Activated T-helper 1 cell treated with anti-CD3 and anti-CD28 coated beads, Interleukin-12 subunit alpha, Interleukin-12 subunit beta, Interleukin-2, Interleukin-4 antibody, amounts not matched to agents 30 ng/mL and 10 ng/mL and 1 ng/mL, durations not matched to agents 14 hours and 24 hours and 36 hours (primary cell): ENCODE data around the gene AIF1L. TPM values are rescaled to one million over a fixed set of nuclear protein-coding genes. Genes with fewer than 3 reads are reported as not detected.
"Not testable (repeated sequence)": the region's sequence is repeated elsewhere in the genome, so short reads cannot be mapped to it uniquely, and the experiment has no call there.

Experiments
- DNase-seq: peaks from one replicate; pipeline ENCODE4 v3.0.0; 2021; ENCODE audit warnings: low spot score
- H3K27ac Mint-ChIP-seq: one replicate; pipeline ENCODE4 v1.8.0; 2021; ENCODE audit warnings: mild to moderate bottlenecking, mixed read lengths
- H3K27me3 Mint-ChIP-seq: one replicate; pipeline ENCODE4 v1.8.0; 2022; ENCODE audit warnings: mild to moderate bottlenecking, moderate library complexity, mixed read lengths; ENCODE audit not compliant: insufficient read depth
- H3K36me3 Mint-ChIP-seq: one replicate; pipeline ENCODE4 v1.8.0; 2021; ENCODE audit warnings: low read depth, mixed read lengths
- H3K4me1 Mint-ChIP-seq: one replicate; pipeline ENCODE4 v1.8.0; 2021; ENCODE audit warnings: low read depth, mixed read lengths
- H3K4me3 Mint-ChIP-seq: one replicate; pipeline ENCODE4 v1.8.0; 2021; ENCODE audit warnings: mild to moderate bottlenecking, moderate library complexity, mixed read lengths
- H3K9me3 Mint-ChIP-seq: one replicate; pipeline ENCODE4 v1.8.0; 2021; ENCODE audit warnings: mixed read lengths
- intact Hi-C: fragments of 100-400 bp; cut with micrococcal nuclease; formaldehyde crosslinking; loops from one replicate; pipeline ENCODE4 v1.15.1; 2024
- total RNA-seq: library from RNA; stranded (reverse); gene quantifications from 2 replicates; pipeline ENCODE4 v1.2.3, GENCODE V29; 2022

Gene AIF1L
- total RNA-seq, 1 donor from 2014 or later: 0.34 TPM

DNA sequence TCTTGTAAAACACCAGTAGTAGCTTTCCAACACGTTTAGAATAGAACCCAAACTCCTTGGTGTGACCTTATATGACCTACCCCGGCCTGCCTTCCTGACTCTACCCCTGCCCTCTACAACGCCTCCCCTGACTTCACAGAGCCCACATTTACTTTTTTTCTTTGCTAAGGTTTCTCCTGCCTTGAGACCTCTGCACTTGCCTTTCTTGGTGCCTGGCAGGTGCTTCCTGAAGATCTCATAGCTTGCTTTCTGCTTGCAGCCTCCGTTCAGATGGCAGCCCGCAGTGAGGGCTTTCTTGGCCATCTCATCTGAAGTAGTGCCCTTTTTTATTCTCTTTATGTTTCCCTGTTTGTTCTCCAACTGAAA lies 53.3 kb downstream of the AIF1L start:
- Mint-ChIP-seq H3K4me1 (peaks cover 5% of the 10 kb centered on the region), H3K36me3 (peaks cover 50% of the 10 kb centered on the region), H3K27ac (peak overlapping the region; percentile 1), H3K9me3 (no peaks in the 10 kb centered on the region), H3K4me3 (no peak overlapping the region), H3K27me3 (no peaks in the 10 kb centered on the region)
- no peak for DNase-seq
- intact Hi-C loops: no loop called here

DNA sequence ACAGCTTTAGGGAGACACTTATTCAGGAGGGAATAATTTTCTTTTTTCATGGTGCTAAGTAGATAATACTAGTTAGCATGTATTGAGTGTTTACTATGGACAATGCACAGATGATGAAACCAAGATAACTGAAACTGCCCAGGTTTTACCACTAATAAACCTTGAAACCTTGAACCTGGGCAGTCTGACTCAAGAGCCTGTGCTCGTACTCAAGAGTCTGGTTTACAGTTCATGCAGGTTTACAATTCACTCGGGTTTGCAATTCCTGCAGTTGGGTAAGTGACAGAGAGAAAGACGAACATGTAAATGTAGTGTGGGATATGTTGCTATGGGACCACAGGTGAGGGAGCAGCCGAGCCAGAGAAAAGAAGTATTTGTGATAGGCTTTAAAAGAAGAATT lies 57.3 kb downstream of the AIF1L start:
- Mint-ChIP-seq H3K9me3 (no peaks in the 10 kb centered on the region), H3K27me3 (no peaks in the 10 kb centered on the region), H3K36me3 (peaks cover 46% of the 10 kb centered on the region), H3K27ac (no peak overlapping the region), H3K4me1 (peaks cover 8% of the 10 kb centered on the region), H3K4me3 (no peak overlapping the region)
- intact Hi-C loops: no loop called here
- DNase-seq: no peak

DNA sequence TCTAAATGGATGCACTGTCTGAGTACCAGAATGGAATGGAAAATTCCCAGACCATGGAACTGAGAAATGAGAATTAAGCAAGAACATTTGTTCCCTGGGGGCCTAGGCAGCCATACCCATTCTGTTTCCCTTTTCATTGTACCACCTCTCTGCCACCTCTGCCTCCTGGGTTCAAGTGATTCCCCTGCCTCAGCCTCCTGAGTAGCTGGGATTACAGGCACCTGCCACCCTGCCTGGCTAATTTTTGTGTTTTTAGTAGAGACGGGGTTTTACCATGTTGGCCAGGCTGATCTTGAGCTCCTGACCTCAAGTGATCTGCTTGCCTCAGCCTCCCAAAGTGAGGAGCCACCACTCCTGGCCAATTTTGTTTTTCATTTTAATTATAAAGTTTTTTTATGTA lies 62.3 kb downstream of the AIF1L start:
- H3K4me3 Mint-ChIP-seq, H3K27me3 Mint-ChIP-seq, DNase-seq, H3K4me1 Mint-ChIP-seq, intact Hi-C loops, H3K9me3 Mint-ChIP-seq, H3K27ac Mint-ChIP-seq: not testable (repeated sequence)
- peaks cover 37% of the 10 kb centered on the region for H3K36me3 Mint-ChIP-seq

DNA sequence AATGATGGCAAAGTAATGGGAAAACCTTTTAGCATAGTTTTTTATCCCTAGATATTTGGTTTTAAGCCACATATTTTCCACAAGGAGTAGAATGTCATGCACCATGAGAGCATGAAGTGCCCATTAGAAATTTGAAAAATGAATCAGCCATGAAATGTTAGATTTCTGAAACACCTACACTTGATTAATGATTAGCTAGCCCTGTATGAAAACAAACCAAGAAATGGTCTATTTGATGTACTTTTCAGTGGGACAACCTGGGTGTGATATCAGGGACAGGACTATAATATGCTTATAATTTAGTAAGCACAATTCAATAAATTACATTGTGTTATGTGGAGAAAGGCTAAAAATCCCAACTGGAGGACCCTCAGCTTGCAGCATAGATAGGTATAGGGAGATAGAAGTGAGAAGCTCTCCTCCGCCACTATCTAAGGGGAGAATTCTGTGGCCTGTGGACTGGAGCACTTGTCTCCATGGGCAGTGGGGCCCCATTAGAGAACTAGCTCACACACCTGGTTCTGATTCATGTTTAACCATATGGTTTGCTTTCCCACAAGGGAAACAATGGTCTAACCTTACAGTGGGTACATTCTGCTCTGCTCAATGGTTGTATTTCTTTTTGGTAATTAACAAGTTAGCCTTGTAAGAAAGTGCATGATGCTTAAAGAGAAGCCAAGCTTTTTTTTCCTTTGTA lies 64.2 kb downstream of the AIF1L start:
- peaks cover 32% of the 10 kb centered on the region for H3K36me3 Mint-ChIP-seq
- intact Hi-C loops: no loop called here
- no peak for DNase-seq
- H3K9me3 Mint-ChIP-seq: no peaks in the 10 kb centered on the region
- no peak overlapping the region for H3K27ac Mint-ChIP-seq
- H3K27me3 Mint-ChIP-seq: no peaks in the 10 kb centered on the region
- no peak overlapping the region for H3K4me3 Mint-ChIP-seq
- no peaks in the 10 kb centered on the region for H3K4me1 Mint-ChIP-seq

DNA sequence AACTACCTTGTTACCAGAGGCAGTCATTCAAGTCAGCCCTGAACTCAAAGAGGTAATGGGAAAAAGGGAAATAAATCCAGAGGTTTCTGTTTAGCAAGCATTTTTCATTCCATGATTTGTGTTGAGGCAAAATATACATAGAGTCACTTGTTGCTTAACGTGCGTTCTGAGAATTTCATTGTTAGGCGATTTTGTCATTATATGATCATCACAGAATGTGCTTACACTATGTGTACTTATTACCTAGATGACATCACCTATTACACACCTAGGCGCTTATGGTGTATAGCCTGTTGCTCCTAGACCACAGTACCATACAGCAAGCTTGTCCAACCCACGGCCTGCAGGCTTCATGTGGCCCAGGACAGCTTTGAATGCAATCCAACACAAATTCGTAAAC lies 65.3 kb downstream of the AIF1L start:
- H3K4me3 Mint-ChIP-seq: no peak overlapping the region
- no peak overlapping the region for H3K27ac Mint-ChIP-seq
- DNase-seq: no peak
- H3K4me1 Mint-ChIP-seq: no peaks in the 10 kb centered on the region
- H3K36me3 Mint-ChIP-seq: peaks cover 33% of the 10 kb centered on the region
- intact Hi-C loops: no loop called here
- H3K9me3 Mint-ChIP-seq: no peaks in the 10 kb centered on the region
- no peaks in the 10 kb centered on the region for H3K27me3 Mint-ChIP-seq

DNA sequence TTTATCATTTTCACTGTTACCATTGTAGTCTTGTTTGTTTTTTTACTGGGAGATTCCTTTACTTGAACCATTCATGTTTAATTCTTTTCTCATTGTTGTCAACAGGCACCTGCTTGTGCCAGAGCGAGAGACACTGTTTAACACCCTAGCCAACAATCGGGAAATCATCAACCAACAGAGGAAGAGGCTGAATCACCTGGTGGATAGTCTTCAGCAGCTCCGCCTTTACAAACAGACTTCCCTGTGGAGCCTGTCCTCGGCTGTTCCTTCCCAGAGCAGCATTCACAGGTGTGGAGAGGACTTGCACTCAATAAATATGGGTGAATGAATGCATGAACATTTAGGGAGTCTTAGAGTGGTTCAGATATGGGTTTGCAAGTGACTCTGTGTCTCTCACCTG lies 66.6 kb downstream of the AIF1L start:
- no peak overlapping the region for H3K4me3 Mint-ChIP-seq
- DNase-seq: no peak
- H3K27ac Mint-ChIP-seq: peak overlapping the region; percentile 61
- peaks cover 36% of the 10 kb centered on the region for H3K36me3 Mint-ChIP-seq
- H3K27me3 Mint-ChIP-seq: no peaks in the 10 kb centered on the region
- no peaks in the 10 kb centered on the region for H3K4me1 Mint-ChIP-seq
- H3K9me3 Mint-ChIP-seq: no peaks in the 10 kb centered on the region
- intact Hi-C loops: no loop called here

DNA sequence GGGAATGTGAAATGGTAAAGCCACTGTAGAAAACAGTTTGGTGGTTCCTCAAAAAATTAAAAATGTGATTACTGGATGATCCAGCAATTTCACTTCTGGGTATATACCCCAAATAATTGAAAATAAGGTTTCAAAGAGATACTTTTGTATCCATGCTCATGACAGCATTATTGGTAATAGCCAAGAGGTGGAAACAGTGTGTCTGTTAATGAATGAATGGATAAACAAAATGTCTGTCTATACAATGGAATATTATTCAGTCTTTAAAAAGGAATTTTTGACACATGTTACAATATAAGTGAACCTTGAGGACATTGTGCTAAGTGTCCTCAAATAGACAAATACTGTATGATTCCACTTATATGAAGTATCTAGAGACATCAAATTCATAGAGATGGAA lies 69.2 kb downstream of the AIF1L start:
- Mint-ChIP-seq H3K27me3 (no peaks in the 10 kb centered on the region), H3K4me1 (peaks cover 5% of the 10 kb centered on the region), H3K36me3 (peaks cover 34% of the 10 kb centered on the region), H3K9me3 (no peaks in the 10 kb centered on the region), H3K4me3 (no peak overlapping the region), H3K27ac (no peak overlapping the region)
- no peak for DNase-seq
- intact Hi-C loops: no loop called here

DNA sequence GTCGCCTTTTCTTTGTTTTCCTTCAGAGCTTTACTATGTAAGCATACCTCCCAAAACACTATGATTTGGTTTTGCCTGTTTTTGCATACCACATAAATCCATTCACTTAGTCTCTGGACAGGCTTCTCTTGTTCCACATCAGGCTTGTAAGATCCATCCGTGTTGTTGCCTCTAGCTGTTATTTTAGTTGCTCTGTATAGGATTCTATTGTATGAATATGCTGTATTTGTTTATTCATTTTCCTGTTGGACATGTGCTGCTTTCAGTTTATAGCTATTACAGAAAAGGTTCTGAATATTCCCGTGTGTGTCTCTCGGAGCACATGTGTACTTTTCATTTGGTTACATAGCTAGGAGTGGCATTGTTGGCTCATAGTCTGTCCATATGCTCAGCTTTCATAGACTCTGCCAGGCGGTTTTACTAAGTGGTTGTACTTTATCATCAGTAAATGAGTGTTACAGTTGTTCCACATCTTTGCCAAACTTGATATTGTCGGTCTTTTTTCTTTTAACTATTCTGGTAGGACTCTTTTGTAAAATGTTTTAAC lies 70.9 kb downstream of the AIF1L start:
- no peak for DNase-seq
- no peaks in the 10 kb centered on the region for H3K27me3 Mint-ChIP-seq
- H3K4me1 Mint-ChIP-seq: peaks cover 5% of the 10 kb centered on the region
- no peaks in the 10 kb centered on the region for H3K9me3 Mint-ChIP-seq
- H3K27ac Mint-ChIP-seq: no peak overlapping the region
- H3K4me3 Mint-ChIP-seq: no peak overlapping the region
- H3K36me3 Mint-ChIP-seq: peaks cover 45% of the 10 kb centered on the region
- intact Hi-C loops: no loop called here

DNA sequence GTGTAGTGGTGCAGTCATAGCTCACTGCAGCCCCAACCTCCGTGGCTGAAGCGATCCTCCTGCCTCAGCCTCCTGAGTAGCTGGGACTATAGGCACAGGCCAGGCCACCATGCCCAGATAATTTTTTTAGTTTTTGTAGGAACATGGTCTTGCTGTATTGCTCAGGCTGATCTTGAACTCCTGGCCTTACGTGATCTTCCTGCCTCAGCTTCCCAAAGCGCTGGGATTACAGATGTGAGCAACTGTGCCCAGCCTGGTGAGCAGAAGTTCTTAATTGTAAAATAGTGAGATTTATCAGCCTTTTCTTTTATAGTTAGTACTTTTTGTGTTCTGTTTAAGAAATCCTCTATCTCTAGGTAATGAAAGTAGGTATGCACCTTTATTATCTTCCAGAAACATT lies 71.6 kb downstream of the AIF1L start:
- DNase-seq: no peak
- intact Hi-C loops: no loop called here
- no peaks in the 10 kb centered on the region for H3K27me3 Mint-ChIP-seq
- peaks cover 47% of the 10 kb centered on the region for H3K36me3 Mint-ChIP-seq
- H3K4me3 Mint-ChIP-seq: no peak overlapping the region
- peaks cover 5% of the 10 kb centered on the region for H3K4me1 Mint-ChIP-seq
- no peak overlapping the region for H3K27ac Mint-ChIP-seq
- H3K9me3 Mint-ChIP-seq: no peaks in the 10 kb centered on the region

DNA sequence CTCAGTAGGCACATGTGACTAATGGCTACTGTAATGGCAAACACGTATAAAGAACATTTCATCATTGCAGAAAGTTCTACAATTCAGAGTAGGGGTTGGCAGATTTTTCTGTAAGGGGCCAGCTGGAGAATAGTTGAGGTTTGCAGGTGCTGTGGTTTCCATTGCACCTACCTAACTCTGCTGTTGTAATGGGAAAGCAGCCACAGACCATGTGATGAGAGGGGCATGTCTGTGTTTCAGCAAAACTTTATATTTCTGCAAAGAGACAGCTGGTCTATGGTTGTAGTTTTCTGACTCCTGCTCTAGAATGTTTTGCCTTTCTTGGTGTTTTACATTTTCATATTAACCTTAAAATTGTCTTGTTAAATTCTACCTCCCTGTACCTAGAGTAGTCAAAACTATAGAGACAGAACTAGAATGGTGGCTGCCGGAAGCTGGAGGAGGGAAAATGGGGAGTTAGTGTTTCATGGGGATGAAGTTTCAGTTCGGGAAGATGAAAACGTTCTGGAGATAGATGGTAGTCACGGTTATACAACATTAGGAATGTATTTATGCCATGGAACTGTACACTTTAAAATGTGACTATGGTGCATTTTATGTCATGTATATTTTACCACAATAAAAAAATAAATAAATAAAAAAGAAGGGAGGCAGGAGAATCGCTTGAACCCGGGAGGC lies 73.4 kb downstream of the AIF1L start:
- peaks cover 38% of the 10 kb centered on the region for H3K36me3 Mint-ChIP-seq
- no peak for DNase-seq
- H3K4me1 Mint-ChIP-seq: peaks cover 5% of the 10 kb centered on the region
- no peaks in the 10 kb centered on the region for H3K27me3 Mint-ChIP-seq
- intact Hi-C loops: no loop called here
- no peaks in the 10 kb centered on the region for H3K9me3 Mint-ChIP-seq
- H3K4me3 Mint-ChIP-seq: no peak overlapping the region
- no peak overlapping the region for H3K27ac Mint-ChIP-seq

Other genes starting within 250 kb of the AIF1L start
- not detected in 2 replicates for gene QRFP, start 199.7 kb upstream of the AIF1L start, total RNA-seq
- not detected in 2 replicates for gene FIBCD1, start 157.3 kb upstream of the AIF1L start, total RNA-seq
- 0.05 TPM in 2 replicates for gene LAMC3, start 87.4 kb upstream of the AIF1L start, total RNA-seq
- 77.7 and 80.7 TPM in 2 replicates for gene NUP214, start 29.1 kb downstream of the AIF1L start, total RNA-seq
- gene FAM78A, start 180.0 kb downstream of the AIF1L start, total RNA-seq: 52.8 and 54.3 TPM in 2 replicates
- gene PLPP7, start 193.2 kb downstream of the AIF1L start, total RNA-seq: 0.10 TPM in 1 of 2 replicates, not detected in the other